ENCODE results near the gene NAALAD2.
"Not testable (repeated sequence)": the region's sequence is repeated elsewhere in the genome, so short reads cannot be mapped to it uniquely, and the experiment has no call there.

NAALAD2 gene

GRCh38 chr11:90237004-90237403 is 102.5 kb downstream of the NAALAD2 start:
- no peak for TF ChIP-seq CTCF (IDR thresholded peaks at IDR 0.05; ENCODE audit: extremely low read depth, insufficient read depth, missing control alignments)
- in situ Hi-C loops (cut with MboI; ENCODE audit: low pct_unique_long_range_greater_than_20kb, low sequenced_read_pairs, unreplicated experiment) = no loop called here
- no peak for DNase-seq (ENCODE audit: low spot score)

- in situ Hi-C loops (cut with MboI; ENCODE audit: low pct_unique_long_range_greater_than_20kb, low sequenced_read_pairs, unreplicated experiment); DNase-seq (ENCODE audit: low spot score): not testable (repeated sequence)
Measured at GRCh38 chr11:90239967-90240636, 105.6 kb downstream of the NAALAD2 start.

GRCh38 chr11:90241414-90241813 is 107.0 kb downstream of the NAALAD2 start:
- TF ChIP-seq CTCF (IDR thresholded peaks at IDR 0.05; ENCODE audit: extremely low read depth, insufficient read depth, missing control alignments) = no peak
- in situ Hi-C loops (cut with MboI; ENCODE audit: low pct_unique_long_range_greater_than_20kb, low sequenced_read_pairs, unreplicated experiment) = no loop called here
- DNase-seq (ENCODE audit: low spot score) = no peak

Measured in GM13977 (cell line).